HCT116 (cell line): Measurements from ENCODE around the gene FAM83F. TPM values are rescaled to one million over a fixed set of nuclear protein-coding genes. Genes with fewer than 3 reads are reported as not detected.

Source experiments
- ATAC-seq: fragments of 200-7000 bp; cut with Tn5 transposase; 2 replicates; pipeline ENCODE4 v1.9.1; 2020; ENCODE audit warnings: mild to moderate bottlenecking, moderate library complexity
- BruUV-seq: library from RNA; stranded (reverse); fragments of 400-500 nt; replicated peaks from 2 replicates; lab custom pipeline; 2021; lab: Mats Ljungman, UMichigan
- CTCF ChIA-PET: fragments of 300-600 bp; sonication (Branson Sonifier 250); formaldehyde crosslinking; loops from one replicate; lab custom pipeline; 2021; ENCODE audit warnings: antibody characterized with exemption; lab: Charles Lee
- POLR2A ChIA-PET: fragments of 300-600, 350-600 bp; sonication (Branson Sonifier 250); formaldehyde crosslinking; loops from one replicate; lab custom pipeline; 2021; ENCODE audit warnings: antibody characterized with exemption; lab: Charles Lee
- RAD21 ChIA-PET, 2 experiments: fragments of 300-600 bp; sonication (Branson Sonifier 250); formaldehyde crosslinking; loops; one replicate each; lab custom pipeline; 2023; ENCODE audit warnings: low total read pairs in 2 of 2; ENCODE audit not compliant: uncharacterized antibody in 2 of 2, unreplicated experiment in 2 of 2, low non-redundant PET in 1 of 2; lab: Charles Lee
- DNase-seq: peaks from one replicate; pipeline ENCODE4 v3.0.0-alpha.2; 2010; ENCODE audit warnings: low read depth, low spot score
- H2AFZ ChIP-seq: fragments of 200-600 bp; shearing (Covaris generic), sonication (generic); 2 replicates; pipeline ENCODE4 v1.6.1; 2017; ENCODE audit warnings: low read depth, mixed run types, mixed read lengths, antibody characterized with exemption, low read length; ENCODE audit not compliant: poor library complexity, severe bottlenecking
- H3K27ac ChIP-seq: 2 replicates; pipeline ENCODE4 v1.5.1; 2012; ENCODE audit warnings: low read depth, low read length
- H3K27me3 ChIP-seq: fragments of 200-600 bp; sonication (generic); 2 replicates; pipeline ENCODE4 v1.6.1; 2016; ENCODE audit warnings: mixed run types, low read length, mixed read lengths; ENCODE audit not compliant: insufficient read depth
- H3K36me3 ChIP-seq, 2 experiments: fragments of 200-500 bp in 1 of 2; fragments of 200-600 bp in 1 of 2; sonication (Bioruptor generic) in 1 of 2; sonication (generic) in 1 of 2; 2 replicates each; pipeline versions ENCODE4 v1.5.1 to v1.6.1; 2014 to 2016; ENCODE audit warnings: low read length in 2 of 2, inconsistent platforms in 1 of 2, mixed read lengths in 1 of 2, mixed run types in 1 of 2; ENCODE audit not compliant: insufficient read depth in 2 of 2, control insufficient read depth in 1 of 2
- H3K4me1 ChIP-seq, 2 experiments: fragments of 200-600 bp in 1 of 2; sonication (generic) in 1 of 2; 2 replicates each; pipeline versions ENCODE4 v1.5.1 to v1.6.1; 2012 to 2017; ENCODE audit warnings: low read length in 2 of 2, inconsistent platforms in 1 of 2, mild to moderate bottlenecking in 1 of 2, mixed read lengths in 1 of 2, mixed run types in 1 of 2, moderate library complexity in 1 of 2; ENCODE audit not compliant: insufficient read depth in 2 of 2, control insufficient read depth in 1 of 2
- H3K4me2 ChIP-seq: fragments of 200-600 bp; sonication (generic); 2 replicates; pipeline ENCODE4 v1.6.1; 2017; ENCODE audit warnings: mixed run types, low read length, mixed read lengths
- H3K4me3 ChIP-seq, 2 experiments: fragments of 200-600 bp in 1 of 2; sonication (generic) in 1 of 2; replicated peaks in 1 of 2; 2 replicates each; pipeline ENCODE4 v1.5.1; 2011 to 2016; ENCODE audit warnings: low read length in 2 of 2, control low read depth in 1 of 2, low read depth in 1 of 2, mild to moderate bottlenecking in 1 of 2, mixed read lengths in 1 of 2, mixed run types in 1 of 2
- H3K79me2 ChIP-seq: fragments of 200-600 bp; sonication (generic); 2 replicates; pipeline ENCODE4 v1.6.1; 2017; ENCODE audit warnings: mild to moderate bottlenecking, mixed run types, low read length, moderate library complexity, mixed read lengths; ENCODE audit not compliant: insufficient read depth
- H3K9ac ChIP-seq: fragments of 200-600 bp; sonication (generic); 2 replicates; pipeline ENCODE4 v1.6.1; 2016; ENCODE audit warnings: low read length, mixed read lengths
- H3K9me2 ChIP-seq: fragments of 200-600 bp; sonication (generic), shearing (Covaris generic); 2 replicates; pipeline ENCODE4 v1.6.1; 2017; ENCODE audit warnings: mixed run types, mild to moderate bottlenecking, moderate library complexity; ENCODE audit not compliant: insufficient read depth
- H3K9me3 ChIP-seq, 2 experiments: fragments of 200-500 bp in 1 of 2; fragments of 200-600 bp in 1 of 2; sonication (Bioruptor generic) in 1 of 2; sonication (generic) in 1 of 2; 2 replicates each; pipeline ENCODE4 v1.6.1; 2014 to 2017; ENCODE audit warnings: low read length in 2 of 2, mixed read lengths in 2 of 2, inconsistent platforms in 1 of 2, low read depth in 1 of 2, mild to moderate bottlenecking in 1 of 2, mixed run types in 1 of 2, moderate library complexity in 1 of 2; ENCODE audit not compliant: control insufficient read depth in 1 of 2, insufficient read depth in 1 of 2
- H4K20me1 ChIP-seq: fragments of 200-600 bp; sonication (generic), shearing (Covaris generic); 2 replicates; pipeline ENCODE4 v1.6.1; 2017; ENCODE audit warnings: mixed run types, mild to moderate bottlenecking, moderate library complexity; ENCODE audit not compliant: insufficient read depth
- EZH2 ChIP-seq: fragments of 200-600 bp; sonication (generic); IDR thresholded peaks from 2 replicates; pipeline ENCODE4 v1.6.1; 2017; ENCODE audit warnings: antibody characterized with exemption, mixed run types
- SP1 ChIP-seq: IDR thresholded peaks from 2 replicates; pipeline ENCODE4 v1.6.1; 2012; ENCODE audit warnings: low read depth
- ZFX ChIP-seq: fragments of 450-650 bp; IDR thresholded peaks from 2 replicates; pipeline ENCODE4 v1.6.1; 2017
- intact Hi-C: fragments of 100-400 bp; cut with micrococcal nuclease; formaldehyde crosslinking; loops from 2 replicates; pipeline ENCODE4 v1.10.0; 2022
- total RNA-seq: library from RNA; stranded (reverse); gene quantifications from one replicate; pipeline ENCODE4 v1.2.1, GENCODE V29; 2021; ENCODE audit not compliant: unreplicated experiment
- TF ChIP-seq, protein P1 (sequence below): IDR thresholded peaks from 2 replicates; pipeline ENCODE4 v1.6.1; 2011; ENCODE audit warnings: mild to moderate bottlenecking, low read length, moderate library complexity; ENCODE audit not compliant: insufficient replicate concordance; ENCODE audit errors: extremely low read depth

FAM83F gene
- total RNA-seq, 1 experiment from 2014 or later: 24.5 TPM

DNA sequence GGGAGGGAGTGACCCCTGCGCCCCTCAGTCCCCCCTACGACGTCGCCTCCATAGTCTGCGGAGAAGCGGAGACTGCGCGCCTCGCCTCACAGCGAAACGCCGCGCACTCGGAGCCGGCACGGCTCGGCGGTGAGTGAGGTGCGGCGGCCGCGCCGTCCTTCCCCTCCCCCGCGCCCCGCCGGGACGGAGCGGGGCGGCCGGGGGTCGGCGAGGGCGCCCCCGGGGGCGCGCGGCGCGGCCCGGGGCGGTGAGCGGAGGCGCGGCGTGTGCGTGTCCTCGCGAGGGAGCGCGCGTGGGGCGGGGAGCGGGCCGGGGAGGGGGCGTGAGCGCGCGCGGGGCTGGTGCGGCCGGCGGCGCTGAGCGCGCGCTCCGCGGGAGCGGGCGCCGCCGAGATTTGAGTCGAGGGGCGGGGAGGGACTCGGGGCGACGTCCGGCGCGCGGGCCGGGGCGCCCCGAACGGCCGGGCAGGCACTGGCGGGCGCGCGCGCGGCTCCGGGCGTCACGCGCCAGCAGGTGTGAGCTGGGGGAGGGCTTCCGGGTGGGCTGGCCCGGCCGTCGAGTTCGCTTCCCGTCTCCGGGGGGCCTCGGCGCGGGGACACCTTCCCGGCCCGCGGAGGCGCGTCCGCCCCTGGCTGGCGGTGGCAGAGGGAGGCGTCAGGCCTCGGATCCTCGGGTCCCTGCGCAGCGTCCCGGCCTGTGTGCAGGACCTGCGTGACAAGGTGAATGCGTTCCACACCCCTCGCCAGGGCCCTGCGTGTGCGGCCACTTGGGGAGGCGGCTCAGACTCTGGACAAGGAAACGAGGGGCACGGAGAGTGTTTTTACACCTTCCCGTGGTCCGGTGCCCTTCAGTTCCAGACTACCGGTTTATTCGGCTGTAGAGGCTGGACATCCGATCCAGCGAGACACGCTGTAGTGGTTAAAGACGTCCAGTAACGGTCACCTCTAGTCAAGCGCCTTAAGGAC lies 50.4 kb downstream of the FAM83F start (continued):
- TF ChIP-seq, protein P1, sequence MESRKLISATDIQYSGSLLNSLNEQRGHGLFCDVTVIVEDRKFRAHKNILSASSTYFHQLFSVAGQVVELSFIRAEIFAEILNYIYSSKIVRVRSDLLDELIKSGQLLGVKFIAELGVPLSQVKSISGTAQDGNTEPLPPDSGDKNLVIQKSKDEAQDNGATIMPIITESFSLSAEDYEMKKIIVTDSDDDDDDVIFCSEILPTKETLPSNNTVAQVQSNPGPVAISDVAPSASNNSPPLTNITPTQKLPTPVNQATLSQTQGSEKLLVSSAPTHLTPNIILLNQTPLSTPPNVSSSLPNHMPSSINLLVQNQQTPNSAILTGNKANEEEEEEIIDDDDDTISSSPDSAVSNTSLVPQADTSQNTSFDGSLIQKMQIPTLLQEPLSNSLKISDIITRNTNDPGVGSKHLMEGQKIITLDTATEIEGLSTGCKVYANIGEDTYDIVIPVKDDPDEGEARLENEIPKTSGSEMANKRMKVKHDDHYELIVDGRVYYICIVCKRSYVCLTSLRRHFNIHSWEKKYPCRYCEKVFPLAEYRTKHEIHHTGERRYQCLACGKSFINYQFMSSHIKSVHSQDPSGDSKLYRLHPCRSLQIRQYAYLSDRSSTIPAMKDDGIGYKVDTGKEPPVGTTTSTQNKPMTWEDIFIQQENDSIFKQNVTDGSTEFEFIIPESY: no peak
- TF ChIP-seq ZFX (peak; percentile 39; the same call in 1 of the 2 replicates), SP1 (no peak)

DNA sequence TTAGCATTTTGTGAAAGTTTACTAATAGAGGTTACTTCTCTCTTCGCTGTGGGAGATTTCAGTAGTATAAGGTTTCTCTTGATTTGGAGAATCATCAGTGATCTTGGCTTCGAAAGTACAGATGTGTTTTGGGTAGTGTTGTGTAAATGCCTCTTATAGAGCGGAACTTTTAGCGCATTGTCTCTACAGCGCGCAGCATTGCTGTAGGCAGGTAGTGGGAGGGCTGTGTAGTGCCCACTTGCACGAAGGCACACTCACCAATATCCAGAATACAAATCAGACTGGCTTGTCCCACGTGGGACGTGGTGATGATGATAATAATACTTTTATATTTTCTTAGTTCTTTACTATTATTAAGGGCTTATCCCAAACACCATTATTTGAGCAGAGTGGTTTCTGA lies 51.4 kb downstream of the FAM83F start:
- Histone ChIP-seq H3K9ac (no peak overlapping the region; the same call in 1 of the 2 replicates), H3K4me2 (peak overlapping the region; percentile 93), H3K36me3 (no peaks in the 10 kb centered on the region), H3K79me2 (no peaks in the 10 kb centered on the region), H4K20me1 (no peaks in the 10 kb centered on the region), H3K27ac (no peak overlapping the region), H2AFZ (no peak overlapping the region), H3K4me3 (peak overlapping the region; percentile 69 to 75; a peak in 3 of 4 replicates), H3K9me3 (no peaks in the 10 kb centered on the region), H3K27me3 (no peaks in the 10 kb centered on the region), H3K4me1 (peaks cover 8 to 17% of the 10 kb centered on the region in 2 experiments), H3K9me2 (no peaks in the 10 kb centered on the region)
- RAD21 ChIA-PET: no interaction called here
- ATAC-seq (no peak), DNase-seq (no peak)
- CTCF ChIA-PET: no interaction called here
- TF ChIP-seq EZH2 (no peak), ZFX (no peak)
- intact Hi-C loops: no loop called here
- POLR2A ChIA-PET: no interaction called here
- BruUV-seq: TSS peak; percentile 52
